Sigmoid colon (tissue), 4 donors: ENCODE results near the gene DOCK1.

Source experiments
- EP300 ChIP-seq, 4 donors: sonication (generic); formaldehyde crosslinking; IDR thresholded peaks; one replicate each; pipeline ENCODE4 v1.6.1; 2017; ENCODE audit warnings: antibody characterized with exemption in 4 of 4
- POLR2A ChIP-seq, 2 donors: fragments of 450-650 bp; IDR thresholded peaks; one replicate each; pipeline ENCODE4 v1.6.1; 2016; ENCODE audit warnings: antibody characterized with exemption in 2 of 2, mild to moderate bottlenecking in 2 of 2, moderate library complexity in 2 of 2
- TF ChIP-seq, protein P1 (sequence below), 4 experiments: fragments of 450-650 bp in 3 of 4; fragments of 200-600 bp in 1 of 4; IDR thresholded peaks; one replicate each; pipeline ENCODE4 v1.5.1; 2016 to 2019; ENCODE audit warnings: antibody characterized with exemption in 4 of 4, mild to moderate bottlenecking in 3 of 4, moderate library complexity in 2 of 4

DNA sequence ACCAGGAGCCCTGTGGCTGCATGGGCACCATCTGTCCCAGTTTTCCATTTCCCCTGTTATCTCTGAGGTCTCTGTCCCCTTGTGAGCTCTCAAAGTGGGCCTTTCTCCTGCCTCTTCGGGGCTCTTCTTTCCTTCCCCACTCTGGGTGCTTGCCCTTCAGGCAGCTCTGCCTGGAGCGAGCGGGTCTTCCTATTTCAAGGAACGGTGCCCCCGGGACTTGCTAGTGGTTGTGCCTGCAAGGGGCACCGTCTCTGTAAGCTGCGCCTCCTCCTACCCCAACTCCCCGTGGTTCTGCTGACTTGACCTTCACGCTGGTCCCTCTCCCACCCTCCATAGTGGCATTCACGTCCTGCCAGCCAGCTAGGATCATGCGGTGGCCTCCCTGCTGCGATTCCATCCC is 110.1 kb downstream of the DOCK1 start:
- no peak for TF ChIP-seq POLR2A (IDR thresholded peaks at IDR 0.05)
- TF ChIP-seq, protein P1, sequence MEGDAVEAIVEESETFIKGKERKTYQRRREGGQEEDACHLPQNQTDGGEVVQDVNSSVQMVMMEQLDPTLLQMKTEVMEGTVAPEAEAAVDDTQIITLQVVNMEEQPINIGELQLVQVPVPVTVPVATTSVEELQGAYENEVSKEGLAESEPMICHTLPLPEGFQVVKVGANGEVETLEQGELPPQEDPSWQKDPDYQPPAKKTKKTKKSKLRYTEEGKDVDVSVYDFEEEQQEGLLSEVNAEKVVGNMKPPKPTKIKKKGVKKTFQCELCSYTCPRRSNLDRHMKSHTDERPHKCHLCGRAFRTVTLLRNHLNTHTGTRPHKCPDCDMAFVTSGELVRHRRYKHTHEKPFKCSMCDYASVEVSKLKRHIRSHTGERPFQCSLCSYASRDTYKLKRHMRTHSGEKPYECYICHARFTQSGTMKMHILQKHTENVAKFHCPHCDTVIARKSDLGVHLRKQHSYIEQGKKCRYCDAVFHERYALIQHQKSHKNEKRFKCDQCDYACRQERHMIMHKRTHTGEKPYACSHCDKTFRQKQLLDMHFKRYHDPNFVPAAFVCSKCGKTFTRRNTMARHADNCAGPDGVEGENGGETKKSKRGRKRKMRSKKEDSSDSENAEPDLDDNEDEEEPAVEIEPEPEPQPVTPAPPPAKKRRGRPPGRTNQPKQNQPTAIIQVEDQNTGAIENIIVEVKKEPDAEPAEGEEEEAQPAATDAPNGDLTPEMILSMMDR (IDR thresholded peaks at IDR 0.05), result no peak
- TF ChIP-seq EP300 (IDR thresholded peaks at IDR 0.05), result no peak
